GM12865 (cell line): ENCODE data around the gene G6PD.

ENCODE experiments used
- DNase-seq: peaks from one replicate; pipeline ENCODE4 v3.0.0; 2010; ENCODE audit warnings: low read depth
- H3K4me3 ChIP-seq: 2 replicates; pipeline ENCODE4 v1.5.1; 2011; ENCODE audit warnings: mild to moderate bottlenecking, low read depth, low read length, control low read depth
- CTCF ChIP-seq: IDR thresholded peaks from 2 replicates; pipeline ENCODE4 v1.5.1; 2011; ENCODE audit warnings: low read length, control low read depth, low read depth, inconsistent platforms; ENCODE audit not compliant: insufficient read depth; ENCODE audit errors: missing control alignments

Gene G6PD

GRCh38 chrX:154532690-154533089 is 14.0 kb downstream of the G6PD start:
- TF ChIP-seq CTCF, result no peak
- no peak overlapping the region for H3K4me3 ChIP-seq
- DNase-seq, result no peak

- H3K4me3 ChIP-seq, result no peak overlapping the region
- no peak for DNase-seq
- no peak for TF ChIP-seq CTCF
Observed at GRCh38 chrX:154531626-154532025, 15.0 kb downstream of the G6PD start.

GRCh38 chrX:154530286-154530685 is 16.4 kb downstream of the G6PD start:
- no peak for TF ChIP-seq CTCF
- H3K4me3 ChIP-seq, result no peak overlapping the region
- DNase-seq, result no peak

- DNase-seq, result no peak
- TF ChIP-seq CTCF, result no peak
- no peak overlapping the region for H3K4me3 ChIP-seq
Observed at GRCh38 chrX:154529206-154529612, 17.4 kb downstream of the G6PD start.

DNA sequence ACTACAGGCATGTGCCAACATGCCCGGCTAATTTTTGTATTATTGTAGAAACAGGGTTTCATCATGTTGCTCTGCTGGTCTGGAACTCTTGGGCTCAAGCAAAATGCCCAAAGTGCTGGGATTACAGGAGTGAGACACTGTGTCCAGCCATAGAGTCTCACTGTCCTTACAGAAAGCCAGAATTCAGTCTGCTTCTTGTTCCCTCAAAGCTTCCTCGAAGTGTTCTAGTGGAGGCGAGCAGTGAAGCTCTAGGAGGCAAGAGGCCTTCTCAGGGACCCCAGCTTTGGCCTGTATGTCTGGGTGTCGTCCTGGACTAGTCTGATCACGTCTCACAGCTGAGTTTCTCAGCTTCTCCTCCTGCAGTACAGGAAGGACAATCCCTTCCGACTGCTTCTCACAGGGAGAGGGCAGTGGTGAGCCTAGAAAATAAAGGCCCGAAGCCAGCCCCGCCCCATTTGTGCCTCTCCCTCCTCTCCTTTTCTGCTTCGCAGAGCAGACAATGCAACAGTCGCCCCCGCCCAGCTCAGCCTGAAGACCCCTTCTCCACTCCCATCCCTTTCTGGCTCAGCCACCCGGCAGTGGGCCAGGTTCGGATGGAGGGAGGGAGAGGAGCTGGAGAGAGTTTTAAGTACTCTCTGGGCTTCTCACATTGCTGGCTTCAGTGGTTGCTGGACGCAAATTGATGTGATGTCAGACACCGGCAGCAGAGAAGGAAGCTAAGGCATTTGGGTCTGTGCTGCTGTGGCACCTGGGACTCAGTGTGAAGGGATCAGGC is 19.6 kb downstream of the G6PD start:
- TF ChIP-seq CTCF, result peak; percentile 45
- peak; percentile 76 for DNase-seq
- H3K4me3 ChIP-seq, result peak overlapping the region; percentile 46

DNA sequence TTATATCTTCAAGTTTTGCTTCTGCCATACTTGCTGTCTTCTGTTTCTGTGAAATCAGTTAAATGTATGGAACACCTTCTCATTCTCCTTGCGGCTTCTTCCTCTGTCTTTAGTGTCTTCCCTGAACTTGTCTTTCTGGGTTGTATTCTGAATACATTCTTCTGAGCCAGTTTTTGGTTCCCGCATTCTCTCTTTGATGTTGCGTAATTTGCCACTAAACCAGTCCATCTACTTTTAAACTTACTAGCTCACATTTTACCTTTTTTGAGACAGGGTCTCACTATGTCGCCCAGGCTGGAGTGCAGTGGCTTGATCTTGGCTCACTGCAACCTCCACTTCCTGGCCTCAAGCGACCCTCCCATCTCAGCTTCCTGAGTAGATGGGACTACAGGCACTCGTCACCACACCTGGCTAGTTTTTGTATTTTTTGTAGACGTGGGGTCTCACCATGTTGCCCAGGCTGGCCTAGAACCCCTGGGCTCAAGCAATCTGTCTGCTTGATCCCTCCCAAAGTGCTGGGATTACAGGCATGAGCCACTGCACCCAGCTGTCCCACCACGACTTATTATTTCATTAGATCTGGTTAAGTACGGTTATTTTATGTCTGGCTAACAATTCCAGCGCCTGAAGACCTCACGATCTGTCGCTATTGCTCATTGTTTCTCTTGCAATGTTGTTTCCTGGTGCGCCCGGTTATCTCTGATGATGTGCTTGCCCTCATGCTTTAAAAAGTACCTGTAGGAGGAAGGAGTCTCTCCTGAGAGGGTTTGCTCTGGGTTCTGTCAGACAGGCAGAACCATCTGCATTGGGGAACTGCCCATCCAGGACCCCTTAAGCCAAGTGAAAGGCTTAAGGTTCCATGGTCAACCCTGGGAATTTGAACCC is 20.8 kb downstream of the G6PD start:
- TF ChIP-seq CTCF, result no peak
- no peak for DNase-seq
- H3K4me3 ChIP-seq, result no peak overlapping the region
